Esophagus muscularis mucosa (tissue), 4 donors: Measurements from ENCODE around the gene ZFP36. TPM values are rescaled to one million over a fixed set of nuclear protein-coding genes. Genes with fewer than 3 reads are reported as not detected.

Source experiments
- DNase-seq: peaks from one replicate; pipeline ENCODE4 v3.0.0-alpha.2; 2017; ENCODE audit errors: extremely low spot score
- H3K27ac ChIP-seq, 4 donors: fragments of 200-600 bp; sonication (generic); replicated peaks in 1 of 4; 1 replicate in 3 of 4; 2 replicates in 1 of 4; pipeline ENCODE4 v1.5.1; 2016 to 2019; ENCODE audit warnings: mild to moderate bottlenecking in 1 of 4
- H3K27me3 ChIP-seq, 4 donors: fragments of 200-600 bp; sonication (generic); one replicate each; pipeline versions ENCODE4 v1.5.1 to v1.6.0; 2016 to 2019
- H3K36me3 ChIP-seq, 4 donors: fragments of 200-600 bp; sonication (generic); one replicate each; pipeline ENCODE4 v1.5.1; 2016 to 2019
- H3K4me1 ChIP-seq, 4 donors: fragments of 200-600 bp; sonication (generic); one replicate each; pipeline ENCODE4 v1.5.1; 2016 to 2019
- H3K4me3 ChIP-seq, 4 donors: fragments of 200-600 bp; sonication (generic); 1 replicate in 2 of 4; 2 replicates in 2 of 4; pipeline ENCODE4 v1.5.1; 2016 to 2019; ENCODE audit warnings: mild to moderate bottlenecking in 4 of 4, moderate library complexity in 1 of 4
- H3K9me3 ChIP-seq, 4 donors: fragments of 200-600 bp; sonication (generic); 1 replicate in 3 of 4; 2 replicates in 1 of 4; pipeline ENCODE4 v1.5.1; 2016 to 2019
- CTCF ChIP-seq, 3 experiments: fragments of 200-600 bp in 2 of 3; fragments of 450-650 bp in 1 of 3; sonication (generic) in 2 of 3; IDR thresholded peaks; one replicate each; pipeline ENCODE4 v1.5.1; 2017 to 2019; ENCODE audit warnings: antibody characterized with exemption in 3 of 3, mild to moderate bottlenecking in 2 of 3, moderate library complexity in 1 of 3
- EP300 ChIP-seq: sonication (generic); formaldehyde crosslinking; IDR thresholded peaks from one replicate; pipeline ENCODE4 v1.6.1; 2017; ENCODE audit warnings: antibody characterized with exemption
- POLR2A ChIP-seq: fragments of 450-650 bp; IDR thresholded peaks from one replicate; pipeline ENCODE4 v1.6.1; 2017; ENCODE audit warnings: antibody characterized with exemption, moderate library complexity, mild to moderate bottlenecking, low read depth
- POLR2AphosphoS5 ChIP-seq, 2 donors: sonication (generic); formaldehyde crosslinking; IDR thresholded peaks; one replicate each; pipeline ENCODE4 v1.6.1; 2017; ENCODE audit warnings: antibody characterized with exemption in 2 of 2
- WGBS: methylation state at CpG from one replicate; pipeline ENCODE4 v1.1.5; 2018; 5-methylcytosine and 5-hydroxymethylcytosine counted together
- intact Hi-C: fragments of 100-400 bp; cut with DNase I; formaldehyde crosslinking; loops from one replicate; pipeline ENCODE4 v1.15.1; 2023
- total RNA-seq, 4 donors: library from RNA; depleted of rRNA; stranded (reverse); fragments of >200 nt; gene quantifications; one replicate each; pipeline versions ENCODE4 v1.1.0 to v1.2.1, GENCODE V29; 2016

Gene ZFP36
- total RNA-seq = 100 to 1,000 TPM; 135 to 577 (median 196) TPM

- intact Hi-C loops = no loop called here
Observed at GRCh38 chr19:39406656-39407409, at the start of gene ZFP36. ZFP36 (plus strand) TSS chr19:39406847; CDS start chr19:39406905, 58 bp downstream.

GRCh38 chr19:39359026-39359425 is 47.6 kb upstream of the ZFP36 start:
- TF ChIP-seq CTCF (IDR thresholded peaks at IDR 0.05) = no peak
- no peak for TF ChIP-seq POLR2AphosphoS5 (IDR thresholded peaks at IDR 0.05)
- TF ChIP-seq POLR2A = no peak
- no peak for TF ChIP-seq EP300
- peaks cover 22 to 29% (median 26%) of the 10 kb centered on the region in 4 donors for H3K4me1 ChIP-seq
- H3K9me3 ChIP-seq = no peaks in the 10 kb centered on the region
- no peaks in the 10 kb centered on the region for H3K27me3 ChIP-seq
- no peak for DNase-seq
- intact Hi-C loops = no loop called here
- H3K4me3 ChIP-seq = no peak overlapping the region
- H3K36me3 ChIP-seq = peaks cover 53 to 100% (median 98%) of the 10 kb centered on the region in 4 donors
- WGBS = 96% methylated on average over 3 of the region's 3 CpGs
- no peak overlapping the region for H3K27ac ChIP-seq

More at GRCh38 chr19:39406656-39407409, at the start of gene ZFP36:
- TF ChIP-seq POLR2AphosphoS5 (IDR thresholded peaks at IDR 0.05) = peak in 1 of 2 donors; percentile 98
- peak; percentile 99 for TF ChIP-seq POLR2A
- TF ChIP-seq EP300 = no peak
- Histone ChIP-seq H3K36me3 (peaks cover 13 to 22% (median 21%) of the 10 kb centered on the region in 4 donors), H3K9me3 (no peaks in the 10 kb centered on the region), H3K4me1 (peaks cover 41 to 59% (median 54%) of the 10 kb centered on the region in 4 donors), H3K4me3 (peak within 1 kb of the TSS; percentile 63 to 93 (median 80)), H3K27me3 (no peaks in the 10 kb centered on the region), H3K27ac (peak within 1 kb of the TSS; percentile 99 to 100 (median 100))
- DNase-seq = peak; percentile 99
- WGBS = 0% methylated on average over 11 of the region's 56 CpGs

- TF ChIP-seq EP300 (no peak), POLR2AphosphoS5 (IDR thresholded peaks at IDR 0.05) (no peak), POLR2A (no peak), CTCF (IDR thresholded peaks at IDR 0.05) (no peak)
- DNase-seq = no peak
- Histone ChIP-seq H3K4me3 (no peak overlapping the region), H3K27ac (peak overlapping the region in 3 of 4 donors; percentile 9 to 77 (median 68)), H3K27me3 (no peaks in the 10 kb centered on the region), H3K4me1 (peaks cover 27 to 44% (median 36%) of the 10 kb centered on the region in 4 donors), H3K36me3 (peaks cover 47 to 94% (median 88%) of the 10 kb centered on the region in 4 donors), H3K9me3 (no peaks in the 10 kb centered on the region)
- WGBS = no CpG with 5 or more reads among the region's 1 CpG
- intact Hi-C loops = no loop called here
Observed at GRCh38 chr19:39360599-39360998, 46.0 kb upstream of the ZFP36 start.

GRCh38 chr19:39362682-39363657 is 43.7 kb upstream of the ZFP36 start:
- H3K36me3 ChIP-seq = peaks cover 25 to 91% (median 76%) of the 10 kb centered on the region in 4 donors
- H3K9me3 ChIP-seq = no peaks in the 10 kb centered on the region
- WGBS = 55% methylated on average over 4 of the region's 6 CpGs
- peak overlapping the region; percentile 66 to 79 (median 72) for H3K27ac ChIP-seq
- intact Hi-C loops = no loop called here
- H3K4me3 ChIP-seq = no peak overlapping the region
- no peaks in the 10 kb centered on the region for H3K27me3 ChIP-seq
- H3K4me1 ChIP-seq = peaks cover 27 to 53% (median 39%) of the 10 kb centered on the region in 4 donors
- peak; percentile 14 to 23 for TF ChIP-seq POLR2AphosphoS5 (IDR thresholded peaks at IDR 0.05)
- no peak for TF ChIP-seq CTCF (IDR thresholded peaks at IDR 0.05)
- no peak for DNase-seq
